CD14-positive monocyte (primary cell): ENCODE results near the gene CD320. TPM values are rescaled to one million over a fixed set of nuclear protein-coding genes. Genes with fewer than 3 reads are reported as not detected.
A peak's percentile ranks its signal among the peaks of the same experiment; 100 is the strongest.

Experiments
- DNase-seq, 3 donors: peaks; one replicate each; pipeline ENCODE4 v3.0.0-alpha.2; 2011 to 2022
- H2AFZ ChIP-seq: 2 replicates; pipeline ENCODE4 v1.6.0; 2012; ENCODE audit warnings: mild to moderate bottlenecking, low read depth, low read length, inconsistent platforms; ENCODE audit not compliant: insufficient read depth, poor library complexity, severe bottlenecking
- H3K27ac ChIP-seq, 2 donors: 1 replicate in 1 of 2; 2 replicates in 1 of 2; pipeline ENCODE4 v1.5.1; 2012 to 2013; ENCODE audit warnings: low read length in 2 of 2, control low read depth in 1 of 2, inconsistent platforms in 1 of 2, low read depth in 1 of 2, mild to moderate bottlenecking in 1 of 2
- H3K27me3 ChIP-seq, 2 donors: one replicate each; pipeline versions ENCODE4 v1.6.0 to v1.6.1; 2011 to 2013; ENCODE audit warnings: low read length in 2 of 2; ENCODE audit not compliant: control insufficient read depth in 2 of 2, insufficient read depth in 2 of 2
- H3K36me3 ChIP-seq, 2 donors: replicated peaks in 1 of 2; 1 replicate in 1 of 2; 2 replicates in 1 of 2; pipeline versions ENCODE4 v1.5.1 to v1.6.1; 2012 to 2013; ENCODE audit warnings: low read length in 2 of 2, control low read depth in 1 of 2, inconsistent platforms in 1 of 2, mild to moderate bottlenecking in 1 of 2; ENCODE audit not compliant: insufficient read depth in 2 of 2, control insufficient read depth in 1 of 2
- H3K4me1 ChIP-seq, 2 donors: 1 replicate in 1 of 2; 2 replicates in 1 of 2; pipeline versions ENCODE4 v1.5.1 to v1.6.1; 2012 to 2013; ENCODE audit warnings: low read length in 2 of 2, control low read depth in 1 of 2, inconsistent platforms in 1 of 2, mild to moderate bottlenecking in 1 of 2, moderate library complexity in 1 of 2; ENCODE audit not compliant: insufficient read depth in 2 of 2, control insufficient read depth in 1 of 2
- H3K4me2 ChIP-seq: replicated peaks from 2 replicates; pipeline ENCODE3; 2012; ENCODE audit warnings: low read length, moderate library complexity, mild to moderate bottlenecking; ENCODE audit not compliant: poor library complexity, severe bottlenecking; ENCODE audit errors: extremely low read depth
- H3K4me3 ChIP-seq, 3 experiments: fragments of 200-600 bp in 1 of 3; sonication (generic) in 1 of 3; replicated peaks in 1 of 3; 1 replicate in 2 of 3; 2 replicates in 1 of 3; pipeline ENCODE4 v1.5.1; 2011 to 2013; ENCODE audit warnings: low read length in 3 of 3, mild to moderate bottlenecking in 3 of 3, control low read depth in 2 of 3, low read depth in 2 of 3, inconsistent platforms in 1 of 3, moderate library complexity in 1 of 3
- H3K79me2 ChIP-seq: 2 replicates; pipeline ENCODE4 v1.6.0; 2012; ENCODE audit warnings: mild to moderate bottlenecking, control low read depth, inconsistent platforms, low read length, moderate library complexity; ENCODE audit not compliant: insufficient read depth
- H3K9ac ChIP-seq: 2 replicates; pipeline ENCODE4 v1.6.0; 2017; ENCODE audit warnings: low read length, mild to moderate bottlenecking; ENCODE audit not compliant: insufficient read depth, poor library complexity, severe bottlenecking
- H3K9me3 ChIP-seq, 2 donors: replicated peaks in 1 of 2; 1 replicate in 1 of 2; 2 replicates in 1 of 2; pipeline versions ENCODE4 v1.5.1 to v1.6.1; 2012 to 2013; ENCODE audit warnings: low read length in 2 of 2, control low read depth in 1 of 2; ENCODE audit not compliant: control insufficient read depth in 1 of 2, insufficient read depth in 1 of 2
- H4K20me1 ChIP-seq: 2 replicates; pipeline ENCODE4 v1.6.0; 2012; ENCODE audit warnings: mild to moderate bottlenecking, low read length, control low read depth, moderate library complexity; ENCODE audit not compliant: insufficient read depth
- H3K27ac Mint-ChIP-seq, 7 donors: one replicate each; pipeline ENCODE4 v1.8.0; 2020; ENCODE audit warnings: mild to moderate bottlenecking in 7 of 7, mixed read lengths in 7 of 7, moderate library complexity in 6 of 7, inconsistent platforms in 2 of 7
- H3K27me3 Mint-ChIP-seq, 3 donors: one replicate each; pipeline ENCODE4 v1.8.0; 2021 to 2022; ENCODE audit warnings: low read depth in 3 of 3, mild to moderate bottlenecking in 3 of 3, mixed read lengths in 3 of 3, moderate library complexity in 3 of 3, inconsistent platforms in 1 of 3
- H3K36me3 Mint-ChIP-seq, 2 donors: one replicate each; pipeline ENCODE4 v1.8.0; 2020; ENCODE audit warnings: mixed read lengths in 2 of 2, inconsistent platforms in 1 of 2, mild to moderate bottlenecking in 1 of 2
- H3K4me1 Mint-ChIP-seq: one replicate; pipeline ENCODE4 v1.8.0; 2020; ENCODE audit warnings: mild to moderate bottlenecking, mixed read lengths
- H3K4me3 Mint-ChIP-seq, 2 donors: one replicate each; pipeline ENCODE4 v1.8.0; 2020; ENCODE audit warnings: mild to moderate bottlenecking in 2 of 2, mixed read lengths in 2 of 2, moderate library complexity in 1 of 2
- H3K9me3 Mint-ChIP-seq, 7 donors: one replicate each; pipeline ENCODE4 v1.8.0; 2020 to 2022; ENCODE audit warnings: mixed read lengths in 7 of 7, mild to moderate bottlenecking in 6 of 7, moderate library complexity in 6 of 7, inconsistent platforms in 2 of 7
- CTCF ChIP-seq: fragments of 200-600 bp; IDR thresholded peaks from one replicate; pipeline ENCODE4 v1.8.0; 2022; ENCODE audit warnings: antibody characterized with exemption, mild to moderate bottlenecking
- WGBS: methylation state at CpG from one replicate; pipeline ENCODE4 v1.1.5; 2013; ENCODE audit warnings: missing lambda C conversion rate; ENCODE audit not compliant: insufficient coverage; 5-methylcytosine and 5-hydroxymethylcytosine counted together
- intact Hi-C, 2 donors: fragments of 100-400 bp; cut with micrococcal nuclease; formaldehyde crosslinking; loops; one replicate each; pipeline versions ENCODE4 v1.15.0 to v1.15.1; 2023
- polyA plus RNA-seq, 3 donors: library from polyadenylated mRNA; depleted of rRNA in 1 of 3; unstranded in 2 of 3; stranded (reverse) in 1 of 3; fragments of 300-500 nt in 2 of 3; fragments of >200 nt in 1 of 3; fragmentation: Illumina TruSeq in 2 of 3; gene quantifications; 1 replicate in 2 of 3; 2 replicates in 1 of 3; pipeline ENCODE4 v1.2.3, GENCODE V29; 2012 to 2021

The CD320 gene
- polyA plus RNA-seq, 3 donors = 0.72 to 2.5 (median 1.0) TPM

DNA sequence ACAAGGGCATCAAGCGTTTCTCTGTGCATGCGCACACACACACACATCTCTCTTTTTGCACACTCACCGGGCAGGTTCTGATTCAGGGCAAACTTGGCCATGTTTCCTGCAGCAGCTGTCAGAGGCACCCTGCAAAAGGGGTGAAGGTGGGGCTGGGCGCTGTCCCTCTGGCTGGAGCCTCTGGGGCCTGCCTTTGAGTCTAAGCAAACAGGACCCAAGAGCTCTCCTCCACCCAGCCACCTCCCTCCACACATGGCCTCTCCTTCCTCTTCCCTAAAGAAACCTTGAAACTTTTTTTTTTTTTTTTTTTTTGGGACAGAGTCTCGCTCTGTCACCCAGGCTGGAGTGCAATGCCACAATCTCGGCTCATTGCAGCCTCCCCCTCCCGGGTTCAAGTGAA lies 29.6 kb upstream of the CD320 start:
- no peaks in the 10 kb centered on the region for H3K79me2 ChIP-seq
- Mint-ChIP-seq H3K27me3 (peaks cover 80 to 88% (median 86%) of the 10 kb centered on the region in 3 donors), H3K27ac (peak overlapping the region in 2 of 7 donors; percentile 55 to 57), H3K4me3 (peak overlapping the region in 1 of 2 donors; percentile 67), H3K9me3 (peaks cover 0 to 16% (median 2%) of the 10 kb centered on the region in 7 donors), H3K36me3 (no peaks in the 10 kb centered on the region), H3K4me1 (peaks cover 6% of the 10 kb centered on the region)
- H3K27ac ChIP-seq = no peak overlapping the region
- no peak overlapping the region for H2AFZ ChIP-seq
- no peak overlapping the region for H3K4me2 ChIP-seq
- no peak for DNase-seq
- H3K4me3 ChIP-seq = no peak overlapping the region
- peaks cover 2 to 14% of the 10 kb centered on the region in 2 donors for H3K4me1 ChIP-seq
- H3K36me3 ChIP-seq = no peaks in the 10 kb centered on the region
- H3K9ac ChIP-seq = no peak overlapping the region
- no peak for TF ChIP-seq CTCF
- intact Hi-C loops = no loop called here
- 80% methylated on average over 2 of the region's 7 CpGs for WGBS
- peaks cover 42 to 69% of the 10 kb centered on the region in 2 donors for H3K27me3 ChIP-seq
- H4K20me1 ChIP-seq = no peaks in the 10 kb centered on the region
- H3K9me3 ChIP-seq = peaks cover 0 to 9% of the 10 kb centered on the region in 2 donors

GRCh38 chr19:8336660-8337059 lies 28.5 kb upstream of the CD320 start:
- no peak overlapping the region for H3K4me2 ChIP-seq
- H3K36me3 ChIP-seq = no peaks in the 10 kb centered on the region
- no peaks in the 10 kb centered on the region for H3K79me2 ChIP-seq
- H3K36me3 Mint-ChIP-seq = no peaks in the 10 kb centered on the region
- H3K27ac Mint-ChIP-seq = peak overlapping the region in 1 of 7 donors; percentile 14
- no peak for DNase-seq
- H3K4me3 Mint-ChIP-seq = peak overlapping the region in 1 of 2 donors; percentile 67
- H3K4me1 ChIP-seq = peaks cover 0 to 12% of the 10 kb centered on the region in 2 donors
- no peak overlapping the region for H3K9ac ChIP-seq
- intact Hi-C loops = no loop called here
- no peak overlapping the region for H2AFZ ChIP-seq
- no peaks in the 10 kb centered on the region for H4K20me1 ChIP-seq
- no peak for TF ChIP-seq CTCF
- H3K27ac ChIP-seq = no peak overlapping the region
- H3K27me3 Mint-ChIP-seq = peaks cover 76 to 85% (median 84%) of the 10 kb centered on the region in 3 donors
- WGBS = 7% methylated on average over 3 of the region's 8 CpGs
- H3K27me3 ChIP-seq = peaks cover 33 to 60% of the 10 kb centered on the region in 2 donors
- H3K9me3 Mint-ChIP-seq = peaks cover 0 to 10% (median 2%) of the 10 kb centered on the region in 7 donors
- H3K9me3 ChIP-seq = peaks cover 0 to 9% of the 10 kb centered on the region in 2 donors
- H3K4me1 Mint-ChIP-seq = peaks cover 6% of the 10 kb centered on the region
- no peak overlapping the region for H3K4me3 ChIP-seq
